ENCODE results near the gene CNBP. TPM values are rescaled to one million over a fixed set of nuclear protein-coding genes. Genes with fewer than 3 reads are reported as not detected.

Gene CNBP
- total RNA-seq, 1 donor from 2014 or later: 217 TPM

- H3K9me3 Mint-ChIP-seq: no peaks in the 10 kb centered on the region
Observed at GRCh38 chr3:129132097-129132866, 51.4 kb downstream of the CNBP start.

GRCh38 chr3:129131465-129132088, 52.1 kb downstream of the CNBP start:
- Mint-ChIP-seq H3K4me1 (no peaks in the 10 kb centered on the region), H3K4me3 (no peak overlapping the region), H3K27ac (no peak overlapping the region), H3K27me3 (ENCODE audit: low read depth) (no peaks in the 10 kb centered on the region), H3K9me3 (no peaks in the 10 kb centered on the region), H3K36me3 (peaks cover 27% of the 10 kb centered on the region)
- no peak for DNase-seq (ENCODE audit: low spot score in 2 of 2, unreplicated experiment in 2 of 2)
- TF ChIP-seq CTCF (IDR thresholded peaks at IDR 0.05; ENCODE audit: unreplicated experiment): no peak

More at GRCh38 chr3:129132097-129132866, 51.4 kb downstream of the CNBP start:
- Mint-ChIP-seq H3K4me3 (no peak overlapping the region), H3K36me3 (peaks cover 29% of the 10 kb centered on the region), H3K27ac (no peak overlapping the region), H3K4me1 (no peaks in the 10 kb centered on the region), H3K27me3 (ENCODE audit: low read depth) (no peaks in the 10 kb centered on the region)
- DNase-seq (ENCODE audit: low spot score in 2 of 2, unreplicated experiment in 2 of 2): no peak
- TF ChIP-seq CTCF (IDR thresholded peaks at IDR 0.05; ENCODE audit: unreplicated experiment): no peak

GRCh38 chr3:129130291-129130813, 53.3 kb downstream of the CNBP start:
- H3K4me3 Mint-ChIP-seq: no peak overlapping the region
- no peak overlapping the region for H3K27ac Mint-ChIP-seq
- no peaks in the 10 kb centered on the region for H3K27me3 Mint-ChIP-seq (ENCODE audit: low read depth)
- DNase-seq (ENCODE audit: low spot score in 2 of 2, unreplicated experiment in 2 of 2): no peak
- H3K36me3 Mint-ChIP-seq: peaks cover 38% of the 10 kb centered on the region
- H3K4me1 Mint-ChIP-seq: no peaks in the 10 kb centered on the region
- TF ChIP-seq CTCF (IDR thresholded peaks at IDR 0.05; ENCODE audit: unreplicated experiment): no peak
- no peaks in the 10 kb centered on the region for H3K9me3 Mint-ChIP-seq

GRCh38 chr3:129128357-129129155, 55.1 kb downstream of the CNBP start:
- Mint-ChIP-seq H3K27ac (no peak overlapping the region), H3K36me3 (peaks cover 30% of the 10 kb centered on the region), H3K4me3 (no peak overlapping the region), H3K9me3 (no peaks in the 10 kb centered on the region), H3K4me1 (no peaks in the 10 kb centered on the region), H3K27me3 (ENCODE audit: low read depth) (no peaks in the 10 kb centered on the region)
- no peak for DNase-seq (ENCODE audit: low spot score in 2 of 2, unreplicated experiment in 2 of 2)
- no peak for TF ChIP-seq CTCF (IDR thresholded peaks at IDR 0.05; ENCODE audit: unreplicated experiment)

- H3K4me3 Mint-ChIP-seq: no peak overlapping the region
- H3K27me3 Mint-ChIP-seq (ENCODE audit: low read depth): no peaks in the 10 kb centered on the region
- peaks cover 20% of the 10 kb centered on the region for H3K36me3 Mint-ChIP-seq
- TF ChIP-seq CTCF (IDR thresholded peaks at IDR 0.05; ENCODE audit: unreplicated experiment): no peak
- H3K9me3 Mint-ChIP-seq: no peaks in the 10 kb centered on the region
- peaks cover 5% of the 10 kb centered on the region for H3K4me1 Mint-ChIP-seq
- no peak for DNase-seq (ENCODE audit: low spot score in 2 of 2, unreplicated experiment in 2 of 2)
- no peak overlapping the region for H3K27ac Mint-ChIP-seq
Observed at GRCh38 chr3:129126726-129127280, 56.9 kb downstream of the CNBP start.

All from mesothelial cell of epicardium (in vitro differentiated cells).